ENCODE data around the gene PKN2. TPM values are rescaled to one million over a fixed set of nuclear protein-coding genes. Genes with fewer than 3 reads are reported as not detected.

Gene PKN2
- total RNA-seq, 1 experiment from 2014 or later, result 32.6 TPM

DNA sequence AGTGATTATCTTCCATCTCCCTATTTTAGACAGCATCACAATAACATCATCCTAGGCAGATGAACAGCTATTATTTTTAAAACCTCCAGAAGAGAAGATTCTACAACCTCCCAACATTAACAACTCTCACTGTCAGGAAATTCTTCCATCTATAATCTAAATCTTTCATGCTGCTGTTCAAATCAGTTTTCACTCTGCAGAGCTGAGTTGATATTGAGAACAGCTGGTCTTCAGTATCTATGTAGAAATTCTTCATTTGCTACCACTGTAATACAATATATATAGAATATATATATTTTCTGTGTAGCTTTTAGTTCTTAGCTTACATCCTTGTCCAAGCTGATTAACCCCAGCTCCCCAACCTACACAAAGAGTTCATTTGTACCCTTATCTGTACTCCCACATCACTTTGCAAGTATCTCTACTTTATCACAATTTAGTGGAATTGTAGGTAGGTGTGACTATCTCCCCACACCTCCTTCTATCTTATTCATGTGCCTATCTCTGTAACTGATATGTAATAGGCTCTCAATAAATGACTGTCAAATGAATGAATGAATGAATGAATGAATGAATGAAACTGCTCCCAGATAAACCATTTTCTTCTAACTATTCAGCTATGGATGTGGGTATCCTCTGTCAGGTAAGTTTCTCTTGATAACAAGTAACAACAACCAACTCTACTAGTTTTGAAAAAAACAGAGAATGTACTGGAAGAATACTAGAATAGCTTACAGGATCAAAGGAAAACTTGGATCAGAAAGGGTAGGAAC, 37.4 kb upstream of the PKN2 start (continued):
- no peak for TF ChIP-seq NR2C2 (CRISPR knock-in tag; IDR thresholded peaks at IDR 0.05)
- TF ChIP-seq, protein P1, sequence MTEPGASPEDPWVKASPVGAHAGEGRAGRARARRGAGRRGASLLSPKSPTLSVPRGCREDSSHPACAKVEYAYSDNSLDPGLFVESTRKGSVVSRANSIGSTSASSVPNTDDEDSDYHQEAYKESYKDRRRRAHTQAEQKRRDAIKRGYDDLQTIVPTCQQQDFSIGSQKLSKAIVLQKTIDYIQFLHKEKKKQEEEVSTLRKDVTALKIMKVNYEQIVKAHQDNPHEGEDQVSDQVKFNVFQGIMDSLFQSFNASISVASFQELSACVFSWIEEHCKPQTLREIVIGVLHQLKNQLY (CRISPR knock-in tag; IDR thresholded peaks at IDR 0.05), result no peak
- TF ChIP-seq, protein P2, sequence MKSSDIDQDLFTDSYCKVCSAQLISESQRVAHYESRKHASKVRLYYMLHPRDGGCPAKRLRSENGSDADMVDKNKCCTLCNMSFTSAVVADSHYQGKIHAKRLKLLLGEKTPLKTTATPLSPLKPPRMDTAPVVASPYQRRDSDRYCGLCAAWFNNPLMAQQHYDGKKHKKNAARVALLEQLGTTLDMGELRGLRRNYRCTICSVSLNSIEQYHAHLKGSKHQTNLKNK (CRISPR knock-in tag; IDR thresholded peaks at IDR 0.05), result no peak

DNA sequence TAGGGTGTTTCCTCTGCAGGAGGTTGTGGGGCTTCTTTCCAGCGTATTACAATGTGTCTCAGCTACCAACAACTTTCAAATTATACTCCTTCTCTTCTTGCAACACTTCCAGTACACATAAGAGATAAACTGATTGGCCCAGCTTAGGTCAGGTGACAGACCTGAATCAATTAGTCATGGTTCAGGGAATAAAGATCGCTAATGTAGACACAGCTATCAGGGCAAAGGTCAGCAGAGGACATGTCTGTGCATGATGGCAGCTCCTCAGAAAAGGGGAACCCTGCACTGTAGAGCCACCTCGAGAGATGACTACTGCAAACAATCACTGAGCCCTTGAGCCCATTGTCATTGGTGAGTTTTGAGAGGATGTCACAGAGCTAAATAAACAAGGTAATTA, 36.8 kb upstream of the PKN2 start:
- ChIA-PET POLR2A (no interaction called here), CTCF (interaction anchor here (1.5 to 2.2 kb wide), 2 partner anchors 8 to 38 kb away, joined by 4 to 21 read pairs; no protein-coding TSS in a partner anchor)
- peak; percentile 44 for ATAC-seq
- Mint-ChIP-seq H3K27ac (peak overlapping the region; percentile 60; the same call in 1 of the 2 replicates), H3K36me3 (no peaks in the 10 kb centered on the region), H3K27me3 (ENCODE audit: low read depth) (no peaks in the 10 kb centered on the region; the same call in 1 of the 2 replicates), H3K9me3 (no peaks in the 10 kb centered on the region), H3K4me3 (no peak overlapping the region), H3K4me1 (peaks cover 35% of the 10 kb centered on the region)
- no peak for DNase-seq (ENCODE audit: low spot score)
- TF ChIP-seq, protein P3, sequence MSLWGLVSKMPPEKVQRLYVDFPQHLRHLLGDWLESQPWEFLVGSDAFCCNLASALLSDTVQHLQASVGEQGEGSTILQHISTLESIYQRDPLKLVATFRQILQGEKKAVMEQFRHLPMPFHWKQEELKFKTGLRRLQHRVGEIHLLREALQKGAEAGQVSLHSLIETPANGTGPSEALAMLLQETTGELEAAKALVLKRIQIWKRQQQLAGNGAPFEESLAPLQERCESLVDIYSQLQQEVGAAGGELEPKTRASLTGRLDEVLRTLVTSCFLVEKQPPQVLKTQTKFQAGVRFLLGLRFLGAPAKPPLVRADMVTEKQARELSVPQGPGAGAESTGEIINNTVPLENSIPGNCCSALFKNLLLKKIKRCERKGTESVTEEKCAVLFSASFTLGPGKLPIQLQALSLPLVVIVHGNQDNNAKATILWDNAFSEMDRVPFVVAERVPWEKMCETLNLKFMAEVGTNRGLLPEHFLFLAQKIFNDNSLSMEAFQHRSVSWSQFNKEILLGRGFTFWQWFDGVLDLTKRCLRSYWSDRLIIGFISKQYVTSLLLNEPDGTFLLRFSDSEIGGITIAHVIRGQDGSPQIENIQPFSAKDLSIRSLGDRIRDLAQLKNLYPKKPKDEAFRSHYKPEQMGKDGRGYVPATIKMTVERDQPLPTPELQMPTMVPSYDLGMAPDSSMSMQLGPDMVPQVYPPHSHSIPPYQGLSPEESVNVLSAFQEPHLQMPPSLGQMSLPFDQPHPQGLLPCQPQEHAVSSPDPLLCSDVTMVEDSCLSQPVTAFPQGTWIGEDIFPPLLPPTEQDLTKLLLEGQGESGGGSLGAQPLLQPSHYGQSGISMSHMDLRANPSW (CRISPR knock-in tag; conservative IDR thresholded peaks at IDR 0.05; ENCODE audit: low read depth), result no peak
- TF ChIP-seq, protein P4, sequence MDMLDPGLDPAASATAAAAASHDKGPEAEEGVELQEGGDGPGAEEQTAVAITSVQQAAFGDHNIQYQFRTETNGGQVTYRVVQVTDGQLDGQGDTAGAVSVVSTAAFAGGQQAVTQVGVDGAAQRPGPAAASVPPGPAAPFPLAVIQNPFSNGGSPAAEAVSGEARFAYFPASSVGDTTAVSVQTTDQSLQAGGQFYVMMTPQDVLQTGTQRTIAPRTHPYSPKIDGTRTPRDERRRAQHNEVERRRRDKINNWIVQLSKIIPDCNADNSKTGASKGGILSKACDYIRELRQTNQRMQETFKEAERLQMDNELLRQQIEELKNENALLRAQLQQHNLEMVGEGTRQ (CRISPR knock-in tag; IDR thresholded peaks at IDR 0.05), result peak; percentile 48; the same call in 1 of the 2 replicates

DNA sequence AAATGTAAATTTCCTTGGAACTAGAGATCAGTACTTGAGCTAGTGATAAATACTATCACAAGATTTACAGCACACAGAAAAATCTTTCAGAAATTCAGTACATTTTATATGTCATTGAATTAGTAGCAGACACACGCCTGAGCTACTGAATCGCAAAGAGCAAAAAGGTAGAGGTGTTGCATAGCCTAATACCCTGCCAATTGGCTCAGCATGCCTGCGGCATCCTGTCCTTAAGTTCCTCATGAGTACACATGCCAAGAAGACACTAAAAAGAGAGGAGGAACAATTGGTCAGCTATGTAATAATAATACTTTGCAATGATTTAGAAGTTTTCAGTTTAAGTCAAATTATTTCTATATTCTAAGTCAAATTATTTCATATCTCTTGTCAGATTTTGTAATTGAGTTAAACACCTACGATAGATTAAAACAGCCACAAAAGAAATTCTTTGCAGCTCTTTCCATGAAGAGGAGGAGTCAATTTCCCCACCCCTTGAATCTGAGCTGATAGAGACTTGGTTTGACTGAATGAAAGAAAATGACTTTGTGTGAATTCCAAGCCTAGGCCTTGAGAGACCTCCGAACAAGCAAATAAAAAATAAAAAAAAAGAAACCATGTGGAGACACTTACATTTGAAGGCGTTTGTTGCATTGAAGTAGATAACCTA, 36.2 kb upstream of the PKN2 start:
- Mint-ChIP-seq H3K27me3 (ENCODE audit: low read depth) (no peaks in the 10 kb centered on the region; the same call in 1 of the 2 replicates), H3K4me3 (no peak overlapping the region), H3K9me3 (no peaks in the 10 kb centered on the region), H3K4me1 (peaks cover 35% of the 10 kb centered on the region), H3K27ac (0 out of 2 replicates have a peak overlapping the region, but pooled peaks have one; percentile 19), H3K36me3 (no peaks in the 10 kb centered on the region)
- ChIA-PET POLR2A (no interaction called here), CTCF (interaction anchor here (0.5 to 2.2 kb wide), 3 partner anchors 8 to 211 kb away, joined by 3 to 21 read pairs (median 4); no protein-coding TSS in a partner anchor)
- ATAC-seq (peak; percentile 63), DNase-seq (ENCODE audit: low spot score) (no peak)
- TF ChIP-seq ETV6 (CRISPR knock-in tag; IDR thresholded peaks at IDR 0.05) (no peak), NFYB (CRISPR knock-in tag; conservative IDR thresholded peaks at IDR 0.05; ENCODE audit: low read depth) (no peak), SP1 (CRISPR knock-in tag; conservative IDR thresholded peaks at IDR 0.05) (no peak), ZNF317 (CRISPR knock-in tag; IDR thresholded peaks at IDR 0.05; ENCODE audit: borderline replicate concordance, low read depth) (no peak), HMGA2 (CRISPR knock-in tag; IDR thresholded peaks at IDR 0.05) (no peak), ZBTB21 (CRISPR knock-in tag; IDR thresholded peaks at IDR 0.05; ENCODE audit: borderline replicate concordance) (no peak), SMAD3 (CRISPR knock-in tag; IDR thresholded peaks at IDR 0.05; ENCODE audit: borderline replicate concordance) (no peak), ZNF232 (CRISPR knock-in tag; IDR thresholded peaks at IDR 0.05) (no peak), NFE2L1 (CRISPR knock-in tag; IDR thresholded peaks at IDR 0.05) (no peak)
- TF ChIP-seq, protein P5, sequence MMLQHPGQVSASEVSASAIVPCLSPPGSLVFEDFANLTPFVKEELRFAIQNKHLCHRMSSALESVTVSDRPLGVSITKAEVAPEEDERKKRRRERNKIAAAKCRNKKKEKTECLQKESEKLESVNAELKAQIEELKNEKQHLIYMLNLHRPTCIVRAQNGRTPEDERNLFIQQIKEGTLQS (CRISPR knock-in tag; conservative IDR thresholded peaks at IDR 0.05), result no peak
- TF ChIP-seq, protein P6, sequence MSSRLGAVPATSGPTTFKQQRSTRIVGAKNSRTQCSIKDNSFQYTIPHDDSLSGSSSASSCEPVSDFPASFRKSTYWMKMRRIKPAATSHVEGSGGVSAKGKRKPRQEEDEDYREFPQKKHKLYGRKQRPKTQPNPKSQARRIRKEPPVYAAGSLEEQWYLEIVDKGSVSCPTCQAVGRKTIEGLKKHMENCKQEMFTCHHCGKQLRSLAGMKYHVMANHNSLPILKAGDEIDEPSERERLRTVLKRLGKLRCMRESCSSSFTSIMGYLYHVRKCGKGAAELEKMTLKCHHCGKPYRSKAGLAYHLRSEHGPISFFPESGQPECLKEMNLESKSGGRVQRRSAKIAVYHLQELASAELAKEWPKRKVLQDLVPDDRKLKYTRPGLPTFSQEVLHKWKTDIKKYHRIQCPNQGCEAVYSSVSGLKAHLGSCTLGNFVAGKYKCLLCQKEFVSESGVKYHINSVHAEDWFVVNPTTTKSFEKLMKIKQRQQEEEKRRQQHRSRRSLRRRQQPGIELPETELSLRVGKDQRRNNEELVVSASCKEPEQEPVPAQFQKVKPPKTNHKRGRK (CRISPR knock-in tag; IDR thresholded peaks at IDR 0.05; ENCODE audit: borderline replicate concordance), result no peak
- TF ChIP-seq, protein P7, sequence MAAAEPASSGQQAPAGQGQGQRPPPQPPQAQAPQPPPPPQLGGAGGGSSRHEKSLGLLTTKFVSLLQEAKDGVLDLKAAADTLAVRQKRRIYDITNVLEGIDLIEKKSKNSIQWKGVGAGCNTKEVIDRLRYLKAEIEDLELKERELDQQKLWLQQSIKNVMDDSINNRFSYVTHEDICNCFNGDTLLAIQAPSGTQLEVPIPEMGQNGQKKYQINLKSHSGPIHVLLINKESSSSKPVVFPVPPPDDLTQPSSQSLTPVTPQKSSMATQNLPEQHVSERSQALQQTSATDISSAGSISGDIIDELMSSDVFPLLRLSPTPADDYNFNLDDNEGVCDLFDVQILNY (CRISPR knock-in tag; IDR thresholded peaks at IDR 0.05), result no peak

Data from WTC11 (cell line).